B cell (primary cell): Measurements from ENCODE around the gene MAPK8IP2. TPM values are rescaled to one million over a fixed set of nuclear protein-coding genes. Genes with fewer than 3 reads are reported as not detected.

ENCODE experiments used
- ATAC-seq: fragments of 200-7000 bp; cut with Tn5 transposase; one replicate; pipeline ENCODE4 v1.10.0; 2021; ENCODE audit warnings: low read depth, mild to moderate bottlenecking, moderate number of reproducible peaks, moderate library complexity
- CTCF ChIA-PET: fragments of 350-600 bp; sonication (Branson Sonifier 250); formaldehyde crosslinking; loops from one replicate; lab custom pipeline; 2021; ENCODE audit warnings: antibody characterized with exemption, inconsistent platforms; lab: Charles Lee
- POLR2A ChIA-PET: fragments of 350-600 bp; sonication (Branson Sonifier 250); formaldehyde crosslinking; loops from one replicate; lab custom pipeline; 2021; ENCODE audit warnings: antibody characterized with exemption; lab: Charles Lee
- DNase-seq: peaks from one replicate; pipeline ENCODE4 v3.0.0; 2013
- H2AFZ ChIP-seq: 2 replicates; pipeline ENCODE4 v1.6.1; 2012; ENCODE audit warnings: mild to moderate bottlenecking, low read depth, low read length; ENCODE audit not compliant: insufficient read depth, poor library complexity, severe bottlenecking
- H3K27ac ChIP-seq, 2 donors: 1 replicate in 1 of 2; 2 replicates in 1 of 2; pipeline ENCODE4 v1.5.1; 2012 to 2013; ENCODE audit warnings: low read length in 2 of 2, mild to moderate bottlenecking in 2 of 2, moderate library complexity in 1 of 2
- H3K27me3 ChIP-seq, 4 experiments: fragments of 200-600 bp in 1 of 4; sonication (generic) in 1 of 4; replicated peaks in 1 of 4; 1 replicate in 2 of 4; 2 replicates in 2 of 4; pipeline versions ENCODE4 v1.6.1 to v1.7.0; 2013 to 2016; ENCODE audit warnings: low read length in 3 of 4, mild to moderate bottlenecking in 2 of 4, mixed read lengths in 1 of 4, moderate library complexity in 1 of 4; ENCODE audit not compliant: insufficient read depth in 4 of 4, control insufficient read depth in 3 of 4; ENCODE audit errors: control extremely low read depth in 1 of 4
- H3K36me3 ChIP-seq, 2 experiments: replicated peaks in 1 of 2; 1 replicate in 1 of 2; 2 replicates in 1 of 2; pipeline versions ENCODE4 v1.6.1 to v1.7.1; 2013; ENCODE audit warnings: low read length in 1 of 2; ENCODE audit not compliant: insufficient read depth in 2 of 2, control insufficient read depth in 1 of 2; ENCODE audit errors: control extremely low read depth in 1 of 2, extremely low read depth in 1 of 2
- H3K4me1 ChIP-seq, 2 donors: fragments of 200-600 bp in 1 of 2; sonication (generic) in 1 of 2; 1 replicate in 1 of 2; 2 replicates in 1 of 2; pipeline versions ENCODE4 v1.5.1 to v1.6.1; 2013 to 2017; ENCODE audit warnings: low read length in 2 of 2; ENCODE audit not compliant: control insufficient read depth in 2 of 2, insufficient read depth in 2 of 2
- H3K4me2 ChIP-seq: replicated peaks from 2 replicates; pipeline ENCODE3; 2012; ENCODE audit warnings: mild to moderate bottlenecking, low read depth, low read length; ENCODE audit not compliant: poor library complexity, severe bottlenecking
- H3K4me3 ChIP-seq, 5 experiments: fragments of 200-600 bp in 1 of 5; sonication (generic) in 1 of 5; 1 replicate in 3 of 5; 2 replicates in 2 of 5; pipeline versions ENCODE4 v1.5.1 to v1.7.0; 2011 to 2016; ENCODE audit warnings: low read length in 4 of 5, mild to moderate bottlenecking in 4 of 5, low read depth in 2 of 5, control low read depth in 1 of 5, moderate library complexity in 1 of 5; ENCODE audit not compliant: insufficient read depth in 1 of 5; ENCODE audit errors: control extremely low read depth in 1 of 5, extremely low read depth in 1 of 5
- H3K79me2 ChIP-seq: fragments of 200-600 bp; sonication (generic); one replicate; pipeline ENCODE4 v1.6.0; 2016; ENCODE audit warnings: low read length; ENCODE audit not compliant: control insufficient read depth, insufficient read depth
- H3K9ac ChIP-seq: fragments of 200-600 bp; sonication (generic); 2 replicates; pipeline ENCODE4 v1.6.1; 2017; ENCODE audit warnings: mild to moderate bottlenecking, low read length, moderate library complexity
- H3K9me3 ChIP-seq, 3 donors: one replicate each; pipeline versions ENCODE4 v1.6.1 to v1.7.1; 2013; ENCODE audit warnings: low read length in 2 of 3; ENCODE audit not compliant: control insufficient read depth in 2 of 3, insufficient read depth in 1 of 3; ENCODE audit errors: control extremely low read depth in 1 of 3
- H4K20me1 ChIP-seq: 2 replicates; pipeline ENCODE4 v1.6.0; 2012; ENCODE audit warnings: mild to moderate bottlenecking, low read length; ENCODE audit not compliant: insufficient read depth, control insufficient read depth, poor library complexity, severe bottlenecking
- H3K27ac Mint-ChIP-seq: one replicate; pipeline ENCODE4 v1.8.0; 2021; ENCODE audit warnings: mixed read lengths
- H3K27me3 Mint-ChIP-seq: one replicate; pipeline ENCODE4 v1.8.0; 2021; ENCODE audit warnings: mixed read lengths
- H3K4me1 Mint-ChIP-seq: one replicate; pipeline ENCODE4 v1.8.0; 2021; ENCODE audit warnings: mixed read lengths
- H3K4me3 Mint-ChIP-seq: one replicate; pipeline ENCODE4 v1.8.0; 2021; ENCODE audit warnings: mixed read lengths
- H3K9me3 Mint-ChIP-seq: one replicate; pipeline ENCODE4 v1.8.0; 2022; ENCODE audit warnings: mixed read lengths; ENCODE audit not compliant: insufficient read depth
- EZH2 ChIP-seq: IDR thresholded peaks from 2 replicates; pipeline ENCODE4 v1.6.1; 2012; ENCODE audit warnings: borderline replicate concordance, low read depth, mild to moderate bottlenecking, moderate library complexity, low read length; ENCODE audit not compliant: insufficient read depth, poor library complexity, severe bottlenecking
- WGBS: methylation state at CpG from one replicate; pipeline ENCODE4 v1.1.5; 2013; ENCODE audit warnings: missing lambda C conversion rate; ENCODE audit not compliant: insufficient coverage; 5-methylcytosine and 5-hydroxymethylcytosine counted together
- intact Hi-C: fragments of 100-400 bp; cut with micrococcal nuclease; formaldehyde crosslinking; loops from one replicate; pipeline ENCODE4 v1.10.0; 2022
- polyA plus RNA-seq: library from polyadenylated mRNA; depleted of rRNA; stranded (reverse); fragments of >200 nt; gene quantifications from 2 replicates; pipeline ENCODE4 v1.2.3, GENCODE V29; 2012
- total RNA-seq, 2 donors: library from RNA; stranded (reverse); fragments of 120-200 nt in 1 of 2; gene quantifications; 1 replicate in 1 of 2; 2 replicates in 1 of 2; pipeline versions ENCODE4 v1.2.3 to v1.2.4, GENCODE V29; 2013 to 2022
- TF ChIP-seq, protein P1 (sequence below): fragments of 200-600 bp; IDR thresholded peaks from one replicate; pipeline ENCODE4 v1.8.0; 2022; ENCODE audit warnings: antibody characterized with exemption, mild to moderate bottlenecking

The MAPK8IP2 gene
- total and polyA plus RNA-seq, 2 donors (not counting 1 experiment from before 2014, with no cell fraction given), result 0.19 to 0.39 TPM

- H3K4me1 ChIP-seq, result no peaks in the 10 kb centered on the region
- ChIA-PET POLR2A (no interaction called here), CTCF (no interaction called here)
- no peak overlapping the region for H3K27ac ChIP-seq
- H3K9me3 ChIP-seq, result peaks cover 0 to 9% (median 0%) of the 10 kb centered on the region in 3 donors
- Mint-ChIP-seq H3K9me3 (no peaks in the 10 kb centered on the region), H3K27me3 (peaks cover 43% of the 10 kb centered on the region), H3K4me3 (no peak overlapping the region), H3K27ac (no peak overlapping the region), H3K4me1 (peaks cover 1% of the 10 kb centered on the region)
- H3K9ac ChIP-seq, result no peak overlapping the region
- no peak overlapping the region for H2AFZ ChIP-seq
- no peaks in the 10 kb centered on the region for H3K79me2 ChIP-seq
- H3K4me2 ChIP-seq, result no peak overlapping the region
- H3K4me3 ChIP-seq, result no peak overlapping the region
- no peaks in the 10 kb centered on the region for H4K20me1 ChIP-seq
- TF ChIP-seq, protein P1, sequence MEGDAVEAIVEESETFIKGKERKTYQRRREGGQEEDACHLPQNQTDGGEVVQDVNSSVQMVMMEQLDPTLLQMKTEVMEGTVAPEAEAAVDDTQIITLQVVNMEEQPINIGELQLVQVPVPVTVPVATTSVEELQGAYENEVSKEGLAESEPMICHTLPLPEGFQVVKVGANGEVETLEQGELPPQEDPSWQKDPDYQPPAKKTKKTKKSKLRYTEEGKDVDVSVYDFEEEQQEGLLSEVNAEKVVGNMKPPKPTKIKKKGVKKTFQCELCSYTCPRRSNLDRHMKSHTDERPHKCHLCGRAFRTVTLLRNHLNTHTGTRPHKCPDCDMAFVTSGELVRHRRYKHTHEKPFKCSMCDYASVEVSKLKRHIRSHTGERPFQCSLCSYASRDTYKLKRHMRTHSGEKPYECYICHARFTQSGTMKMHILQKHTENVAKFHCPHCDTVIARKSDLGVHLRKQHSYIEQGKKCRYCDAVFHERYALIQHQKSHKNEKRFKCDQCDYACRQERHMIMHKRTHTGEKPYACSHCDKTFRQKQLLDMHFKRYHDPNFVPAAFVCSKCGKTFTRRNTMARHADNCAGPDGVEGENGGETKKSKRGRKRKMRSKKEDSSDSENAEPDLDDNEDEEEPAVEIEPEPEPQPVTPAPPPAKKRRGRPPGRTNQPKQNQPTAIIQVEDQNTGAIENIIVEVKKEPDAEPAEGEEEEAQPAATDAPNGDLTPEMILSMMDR, result no peak
- TF ChIP-seq EZH2, result no peak
- H3K36me3 ChIP-seq, result no peaks in the 10 kb centered on the region
- no peak for ATAC-seq
- DNase-seq, result no peak
- intact Hi-C loops, result no loop called here
- 90% methylated on average over 12 of the region's 12 CpGs for WGBS
- H3K27me3 ChIP-seq, result peaks cover 0 to 46% (median 3%) of the 10 kb centered on the region in 4 experiments
Observed at GRCh38 chr22:50609599-50609998, 9.0 kb downstream of the MAPK8IP2 start.

DNA sequence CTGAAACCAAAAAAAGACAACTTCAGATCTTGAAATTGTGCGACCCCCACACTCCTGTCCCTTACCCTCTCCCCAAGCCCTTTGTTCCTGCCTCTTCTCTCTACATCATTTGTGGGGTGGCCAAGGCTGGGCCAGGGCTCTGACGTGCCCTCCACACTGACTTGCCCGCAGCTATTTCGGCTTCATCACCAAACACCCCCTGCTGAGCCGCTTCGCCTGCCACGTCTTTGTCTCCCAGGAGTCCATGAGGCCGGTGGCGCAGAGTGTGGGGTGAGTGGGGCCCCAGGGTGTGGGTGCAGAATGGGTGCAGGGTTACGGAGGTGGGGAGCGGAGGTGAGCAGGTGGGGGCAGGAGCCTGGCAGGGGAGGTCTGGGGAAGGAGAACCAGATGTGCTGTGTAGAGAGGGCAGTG is 9.5 kb downstream of the MAPK8IP2 start:
- Histone ChIP-seq H3K9me3 (peaks cover 0 to 9% (median 0%) of the 10 kb centered on the region in 3 donors), H3K4me3 (no peak overlapping the region), H3K27me3 (peaks cover 0 to 41% (median 3%) of the 10 kb centered on the region in 4 experiments), H3K9ac (no peak overlapping the region), H3K79me2 (no peaks in the 10 kb centered on the region), H3K36me3 (no peaks in the 10 kb centered on the region), H3K27ac (no peak overlapping the region), H3K4me1 (no peaks in the 10 kb centered on the region), H3K4me2 (no peak overlapping the region), H2AFZ (no peak overlapping the region), H4K20me1 (no peaks in the 10 kb centered on the region)
- Mint-ChIP-seq H3K4me3 (no peak overlapping the region), H3K9me3 (no peaks in the 10 kb centered on the region), H3K27me3 (peaks cover 43% of the 10 kb centered on the region), H3K27ac (no peak overlapping the region), H3K4me1 (peaks cover 1% of the 10 kb centered on the region)
- WGBS, result 88% methylated on average over 6 of the region's 11 CpGs
- intact Hi-C loops, result no loop called here
- no peak for TF ChIP-seq EZH2
- ChIA-PET CTCF (no interaction called here), POLR2A (no interaction called here)
- no peak for DNase-seq
- no peak for ATAC-seq
